Right lobe of liver (tissue), 6 donors: ENCODE measurements around the gene EVA1C. TPM values are rescaled to one million over a fixed set of nuclear protein-coding genes. Genes with fewer than 3 reads are reported as not detected.

Experiments
- ATAC-seq, 4 donors: fragments of 200-7000 bp; cut with Tn5 transposase; one replicate each; pipeline ENCODE4 v1.9.1; 2020; ENCODE audit warnings: mild to moderate bottlenecking in 4 of 4, moderate library complexity in 4 of 4
- DNase-seq, 3 donors: peaks; one replicate each; pipeline ENCODE4 v3.0.0-alpha.2; 2020
- H3K27ac ChIP-seq, 3 donors: fragments of 200-600 bp; one replicate each; pipeline ENCODE4 v1.8.0; 2022
- H3K27me3 ChIP-seq, 2 donors: fragments of 200-600 bp; one replicate each; pipeline ENCODE4 v1.8.0; 2022
- H3K36me3 ChIP-seq, 4 donors: fragments of 200-600 bp; sonication (generic) in 1 of 4; one replicate each; pipeline versions ENCODE4 v1.5.1 to v1.8.0; 2017 to 2022; ENCODE audit warnings: control low read depth in 1 of 4
- H3K4me1 ChIP-seq, 4 donors: fragments of 200-600 bp; sonication (generic) in 1 of 4; one replicate each; pipeline versions ENCODE4 v1.5.1 to v1.8.0; 2017 to 2022; ENCODE audit warnings: control low read depth in 1 of 4
- H3K4me3 ChIP-seq, 3 donors: fragments of 200-600 bp; one replicate each; pipeline ENCODE4 v1.8.0; 2022
- H3K9me3 ChIP-seq, 4 donors: fragments of 200-600 bp; sonication (generic) in 1 of 4; one replicate each; pipeline versions ENCODE4 v1.5.1 to v1.8.0; 2017 to 2022; ENCODE audit warnings: control low read depth in 1 of 4
- POLR2A ChIP-seq: fragments of 450-650 bp; IDR thresholded peaks from one replicate; pipeline ENCODE4 v1.6.1; 2017; ENCODE audit warnings: antibody characterized with exemption, mild to moderate bottlenecking
- WGBS: methylation state at CpG from one replicate; pipeline ENCODE4 v1.1.6; 2018; ENCODE audit warnings: low coverage, low lambda C conversion rate; ENCODE audit not compliant: insufficient coverage; ENCODE audit errors: missing lambda C conversion rate; 5-methylcytosine and 5-hydroxymethylcytosine counted together
- intact Hi-C, 2 donors: fragments of 100-400 bp; cut with DNase I; formaldehyde crosslinking; loops; one replicate each; pipeline versions ENCODE4 v1.11.2 to v1.14.1; 2022
- total RNA-seq, 6 experiments: library from RNA; depleted of rRNA in 2 of 6; stranded (reverse); fragments of >200 nt in 2 of 6; fragmentation: NEBNext Ultra II Directional in 3 of 6; extraction: Animal tissue kit (Norgen Biotek cat#: 25700) in 3 of 6; gene quantifications; one replicate each; pipeline versions ENCODE4 v1.1.0 to v1.2.4, GENCODE V29; 2016 to 2023
- TF ChIP-seq, protein P1 (sequence below), 4 donors: fragments of 200-600 bp in 3 of 4; fragments of 450-650 bp in 1 of 4; IDR thresholded peaks; one replicate each; pipeline versions ENCODE4 v1.5.1 to v1.8.0; 2016 to 2022; ENCODE audit warnings: antibody characterized with exemption in 4 of 4, mild to moderate bottlenecking in 2 of 4
- donor health status: DM: no; HTN: yes; CAD: no.
- donor health status: DM: no; HTN: no; CAD: no.
- donor health status: DM: no; HTN: no; CAD: no.
- donor health status: DM: no; HTN: yes; CAD: no.
- donor health status: DM: no; HTN: yes; CAD: no.

Gene EVA1C
- total RNA-seq, 6 experiments from 2014 or later: 2.4 to 5.9 (median 4.2) TPM

- H3K4me3 ChIP-seq: no peak overlapping the region
- DNase-seq: no peak
- no peak for ATAC-seq
- 67% methylated on average over 1 of the region's 4 CpGs for WGBS
- H3K9me3 ChIP-seq: no peaks in the 10 kb centered on the region
- TF ChIP-seq, protein P1, sequence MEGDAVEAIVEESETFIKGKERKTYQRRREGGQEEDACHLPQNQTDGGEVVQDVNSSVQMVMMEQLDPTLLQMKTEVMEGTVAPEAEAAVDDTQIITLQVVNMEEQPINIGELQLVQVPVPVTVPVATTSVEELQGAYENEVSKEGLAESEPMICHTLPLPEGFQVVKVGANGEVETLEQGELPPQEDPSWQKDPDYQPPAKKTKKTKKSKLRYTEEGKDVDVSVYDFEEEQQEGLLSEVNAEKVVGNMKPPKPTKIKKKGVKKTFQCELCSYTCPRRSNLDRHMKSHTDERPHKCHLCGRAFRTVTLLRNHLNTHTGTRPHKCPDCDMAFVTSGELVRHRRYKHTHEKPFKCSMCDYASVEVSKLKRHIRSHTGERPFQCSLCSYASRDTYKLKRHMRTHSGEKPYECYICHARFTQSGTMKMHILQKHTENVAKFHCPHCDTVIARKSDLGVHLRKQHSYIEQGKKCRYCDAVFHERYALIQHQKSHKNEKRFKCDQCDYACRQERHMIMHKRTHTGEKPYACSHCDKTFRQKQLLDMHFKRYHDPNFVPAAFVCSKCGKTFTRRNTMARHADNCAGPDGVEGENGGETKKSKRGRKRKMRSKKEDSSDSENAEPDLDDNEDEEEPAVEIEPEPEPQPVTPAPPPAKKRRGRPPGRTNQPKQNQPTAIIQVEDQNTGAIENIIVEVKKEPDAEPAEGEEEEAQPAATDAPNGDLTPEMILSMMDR (IDR thresholded peaks at IDR 0.05): no peak
- TF ChIP-seq POLR2A: no peak
- no peaks in the 10 kb centered on the region for H3K27me3 ChIP-seq
- intact Hi-C loops: no loop called here
- H3K27ac ChIP-seq: no peak overlapping the region
- H3K4me1 ChIP-seq: no peaks in the 10 kb centered on the region
- no peaks in the 10 kb centered on the region for H3K36me3 ChIP-seq
These were observed 54.8 kb downstream of the EVA1C start for GRCh38 chr21:32467291-32467690.

DNA sequence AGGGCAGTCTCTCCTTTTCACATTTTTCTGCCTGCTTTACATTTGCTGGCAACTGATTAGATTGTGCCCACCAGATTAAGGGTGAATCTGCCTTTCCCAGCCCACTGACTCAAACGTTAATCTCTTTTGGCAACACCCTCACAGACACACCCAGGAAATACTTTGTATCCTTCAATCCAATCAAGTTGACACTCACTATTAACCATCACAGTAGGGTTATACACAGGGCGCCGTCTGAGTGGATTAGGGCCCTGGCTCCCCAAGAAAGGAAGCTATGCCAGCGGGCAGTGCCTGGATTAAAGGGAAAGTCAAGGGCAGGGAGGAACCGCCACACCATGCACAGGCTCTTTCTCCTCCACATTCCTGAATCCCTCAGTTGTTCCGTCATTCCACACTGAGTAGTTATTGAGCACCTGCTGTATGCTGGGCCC is 56.2 kb downstream of the EVA1C start:
- DNase-seq: no peak
- Histone ChIP-seq H3K4me1 (no peaks in the 10 kb centered on the region), H3K9me3 (no peaks in the 10 kb centered on the region), H3K27me3 (no peaks in the 10 kb centered on the region), H3K27ac (no peak overlapping the region), H3K36me3 (no peaks in the 10 kb centered on the region), H3K4me3 (no peak overlapping the region)
- ATAC-seq: no peak
- TF ChIP-seq POLR2A: no peak
- TF ChIP-seq, protein P1 (IDR thresholded peaks at IDR 0.05): no peak
- intact Hi-C loops: no loop called here
- 71% methylated on average over 6 of the region's 6 CpGs for WGBS

GRCh38 chr21:32469628-32470027 is 57.1 kb downstream of the EVA1C start:
- no peaks in the 10 kb centered on the region for H3K27me3 ChIP-seq
- H3K4me1 ChIP-seq: no peaks in the 10 kb centered on the region
- TF ChIP-seq, protein P1 (IDR thresholded peaks at IDR 0.05): no peak
- TF ChIP-seq POLR2A: no peak
- ATAC-seq: no peak
- no peak overlapping the region for H3K4me3 ChIP-seq
- no peaks in the 10 kb centered on the region for H3K36me3 ChIP-seq
- no peak overlapping the region for H3K27ac ChIP-seq
- no peak for DNase-seq
- WGBS: no CpG with 5 or more reads among the region's 5 CpGs
- H3K9me3 ChIP-seq: no peaks in the 10 kb centered on the region
- intact Hi-C loops: no loop called here

DNA sequence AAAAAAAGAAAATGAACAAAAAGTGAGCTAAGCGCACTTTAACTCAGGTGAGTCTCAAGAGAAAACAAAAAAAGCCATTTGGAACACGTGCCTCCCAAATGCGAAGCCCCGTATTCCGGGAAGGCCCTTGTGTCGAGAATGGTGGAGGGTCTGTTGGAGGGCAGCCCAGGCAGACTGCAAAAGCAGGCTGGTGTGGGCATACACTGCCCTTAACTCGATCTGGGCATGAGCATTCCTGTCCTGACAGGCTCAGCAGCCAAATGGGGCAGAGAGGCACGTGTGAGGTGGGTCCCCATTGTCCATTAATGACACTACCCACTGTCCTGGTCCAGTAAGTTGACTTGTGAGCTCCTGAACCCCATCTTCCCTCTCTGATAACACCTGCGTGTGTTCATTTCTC is 57.7 kb downstream of the EVA1C start:
- no peaks in the 10 kb centered on the region for H3K9me3 ChIP-seq
- H3K4me3 ChIP-seq: no peak overlapping the region
- intact Hi-C loops: no loop called here
- no peak for DNase-seq
- ATAC-seq: no peak
- H3K36me3 ChIP-seq: no peaks in the 10 kb centered on the region
- WGBS: 97% methylated on average over 8 of the region's 9 CpGs
- TF ChIP-seq POLR2A: no peak
- TF ChIP-seq, protein P1 (IDR thresholded peaks at IDR 0.05): no peak
- H3K4me1 ChIP-seq: no peaks in the 10 kb centered on the region
- no peak overlapping the region for H3K27ac ChIP-seq
- H3K27me3 ChIP-seq: no peaks in the 10 kb centered on the region
